Trophoblast cell (in vitro differentiated cells and primary cell): ENCODE measurements around the gene LENG8.

ENCODE experiments used
- DNase-seq, 2 donors: peaks; one replicate each; pipeline ENCODE4 v3.0.0-alpha.2; 2016
- H2AFZ ChIP-seq: 2 replicates; pipeline ENCODE4 v1.6.1; 2013; ENCODE audit warnings: low read length, moderate library complexity, mild to moderate bottlenecking; ENCODE audit not compliant: insufficient read depth, poor library complexity
- H2AK5ac ChIP-seq: 2 replicates; pipeline ENCODE4 v1.6.1; 2013; ENCODE audit warnings: mild to moderate bottlenecking, low read length
- H2BK120ac ChIP-seq: 2 replicates; pipeline ENCODE4 v1.6.1; 2013; ENCODE audit warnings: low read length, mild to moderate bottlenecking, moderate library complexity; ENCODE audit not compliant: insufficient read depth, poor library complexity
- H2BK12ac ChIP-seq: 2 replicates; pipeline ENCODE4 v1.6.1; 2013; ENCODE audit warnings: mild to moderate bottlenecking, low read length, moderate library complexity
- H2BK5ac ChIP-seq: 2 replicates; pipeline ENCODE4 v1.6.1; 2013; ENCODE audit warnings: low read length, low read depth, moderate library complexity, mild to moderate bottlenecking; ENCODE audit not compliant: poor library complexity
- H3K14ac ChIP-seq: 2 replicates; pipeline ENCODE4 v1.6.1; 2013; ENCODE audit warnings: mild to moderate bottlenecking, low read length
- H3K18ac ChIP-seq: 2 replicates; pipeline ENCODE4 v1.6.1; 2013; ENCODE audit warnings: mild to moderate bottlenecking, low read length
- H3K23ac ChIP-seq: 2 replicates; pipeline ENCODE4 v1.6.1; 2013; ENCODE audit warnings: low read length
- H3K27ac ChIP-seq: 2 replicates; pipeline ENCODE4 v1.5.1; 2013; ENCODE audit warnings: low read depth, mild to moderate bottlenecking, inconsistent platforms, low read length, moderate library complexity
- H3K27me3 ChIP-seq: 2 replicates; pipeline ENCODE4 v1.6.1; 2013; ENCODE audit warnings: inconsistent platforms, mild to moderate bottlenecking, low read length, moderate library complexity; ENCODE audit not compliant: insufficient read depth
- H3K36me3 ChIP-seq, 2 experiments: 1 replicate in 1 of 2; 2 replicates in 1 of 2; pipeline ENCODE4 v1.6.1; 2013; ENCODE audit warnings: low read length in 2 of 2, mild to moderate bottlenecking in 2 of 2, moderate library complexity in 1 of 2; ENCODE audit not compliant: insufficient read depth in 2 of 2, control insufficient read depth in 1 of 2
- H3K4ac ChIP-seq: 2 replicates; pipeline ENCODE4 v1.6.1; 2013; ENCODE audit warnings: low read depth, mild to moderate bottlenecking, low read length, moderate library complexity
- H3K4me1 ChIP-seq, 2 experiments: 1 replicate in 1 of 2; 2 replicates in 1 of 2; pipeline ENCODE4 v1.6.1; 2013; ENCODE audit warnings: low read length in 2 of 2, mild to moderate bottlenecking in 2 of 2, moderate library complexity in 1 of 2; ENCODE audit not compliant: insufficient read depth in 2 of 2, control insufficient read depth in 1 of 2
- H3K4me2 ChIP-seq: 2 replicates; pipeline ENCODE4 v1.6.1; 2013; ENCODE audit warnings: inconsistent platforms, mild to moderate bottlenecking, low read length, moderate library complexity
- H3K4me3 ChIP-seq: 2 replicates; pipeline ENCODE4 v1.5.1; 2013; ENCODE audit warnings: mild to moderate bottlenecking, low read depth, low read length, inconsistent platforms
- H3K79me1 ChIP-seq: one replicate; pipeline ENCODE4 v1.6.1; 2013; ENCODE audit warnings: low read length
- H3K79me2 ChIP-seq: 2 replicates; pipeline ENCODE4 v1.6.1; 2013; ENCODE audit warnings: low read length, mild to moderate bottlenecking; ENCODE audit not compliant: control insufficient read depth, insufficient read depth, poor library complexity
- H3K9ac ChIP-seq: 2 replicates; pipeline ENCODE4 v1.6.1; 2013; ENCODE audit warnings: mild to moderate bottlenecking, low read length
- H3K9me3 ChIP-seq: 2 replicates; pipeline ENCODE4 v1.6.1; 2013; ENCODE audit warnings: low read depth, mild to moderate bottlenecking, control low read depth, inconsistent platforms, low read length; ENCODE audit not compliant: insufficient read depth
- H4K12ac ChIP-seq: 2 replicates; pipeline ENCODE4 v1.6.1; 2013; ENCODE audit warnings: low read depth, mild to moderate bottlenecking, low read length, moderate library complexity
- H4K8ac ChIP-seq: 2 replicates; pipeline ENCODE4 v1.6.1; 2013; ENCODE audit warnings: low read depth, mild to moderate bottlenecking, low read length, moderate library complexity
- H4K91ac ChIP-seq: one replicate; pipeline ENCODE4 v1.6.1; 2013; ENCODE audit warnings: low read depth, mild to moderate bottlenecking, low read length, moderate library complexity
- WGBS: extraction: QIAGEN DNeasy Blood & Tissue Kit; methylation state at CpG from one replicate; pipeline ENCODE4 v1.1.7; 2013; ENCODE audit warnings: missing lambda C conversion rate; ENCODE audit not compliant: insufficient read length, insufficient coverage; ENCODE audit errors: extremely low coverage; 5-methylcytosine and 5-hydroxymethylcytosine counted together

The LENG8 gene

GRCh38 chr19:54434873-54435214, 14.2 kb upstream of the LENG8 start:
- DNase-seq = no peak
- H4K12ac ChIP-seq = no peak overlapping the region
- peaks cover 8 to 18% of the 10 kb centered on the region in 2 experiments for H3K4me1 ChIP-seq
- H3K4ac ChIP-seq = no peak overlapping the region
- H3K9ac ChIP-seq = no peak overlapping the region
- H4K8ac ChIP-seq = no peak overlapping the region
- no peaks in the 10 kb centered on the region for H3K27me3 ChIP-seq
- no peaks in the 10 kb centered on the region for H3K79me2 ChIP-seq
- H3K9me3 ChIP-seq = peaks cover 3% of the 10 kb centered on the region
- no peak overlapping the region for H3K18ac ChIP-seq
- no peak overlapping the region for H3K4me2 ChIP-seq
- H2BK12ac ChIP-seq = no peak overlapping the region
- H2BK5ac ChIP-seq = no peak overlapping the region
- peaks cover 6 to 9% of the 10 kb centered on the region in 2 experiments for H3K36me3 ChIP-seq
- H3K27ac ChIP-seq = no peak overlapping the region
- no peak overlapping the region for H4K91ac ChIP-seq
- no peak overlapping the region for H3K23ac ChIP-seq
- no peak overlapping the region for H3K14ac ChIP-seq
- WGBS = no CpG with 5 or more reads among the region's 11 CpGs
- no peak overlapping the region for H2AK5ac ChIP-seq
- no peak overlapping the region for H3K4me3 ChIP-seq
- H2AFZ ChIP-seq = no peak overlapping the region
- no peaks in the 10 kb centered on the region for H3K79me1 ChIP-seq
- H2BK120ac ChIP-seq = no peak overlapping the region

- Histone ChIP-seq H3K79me1 (no peaks in the 10 kb centered on the region), H2AFZ (no peak overlapping the region), H3K4me2 (no peak overlapping the region), H3K27me3 (no peaks in the 10 kb centered on the region), H3K18ac (no peak overlapping the region), H2BK12ac (no peak overlapping the region), H4K8ac (no peak overlapping the region), H3K27ac (no peak overlapping the region), H3K23ac (no peak overlapping the region), H4K91ac (no peak overlapping the region), H3K4ac (no peak overlapping the region), H2BK5ac (no peak overlapping the region), H3K9ac (no peak overlapping the region), H2BK120ac (no peak overlapping the region), H3K14ac (no peak overlapping the region), H2AK5ac (no peak overlapping the region), H3K36me3 (peaks cover 7 to 9% of the 10 kb centered on the region in 2 experiments), H3K4me3 (no peak overlapping the region), H3K9me3 (peaks cover 3% of the 10 kb centered on the region), H3K4me1 (peaks cover 8 to 18% of the 10 kb centered on the region in 2 experiments), H4K12ac (no peak overlapping the region), H3K79me2 (no peaks in the 10 kb centered on the region)
- no peak for DNase-seq
- WGBS = no CpG with 5 or more reads among the region's 16 CpGs
Measured at GRCh38 chr19:54435551-54436016, 13.4 kb upstream of the LENG8 start.

- no peaks in the 10 kb centered on the region for H3K79me2 ChIP-seq
- H3K79me1 ChIP-seq = no peaks in the 10 kb centered on the region
- H2AFZ ChIP-seq = no peak overlapping the region
- H4K12ac ChIP-seq = no peak overlapping the region
- peaks cover 9 to 10% of the 10 kb centered on the region in 2 experiments for H3K36me3 ChIP-seq
- H2AK5ac ChIP-seq = no peak overlapping the region
- no peak overlapping the region for H3K23ac ChIP-seq
- H2BK120ac ChIP-seq = no peak overlapping the region
- no peak overlapping the region for H3K4me2 ChIP-seq
- no CpG with 5 or more reads among the region's 15 CpGs for WGBS
- H3K9ac ChIP-seq = no peak overlapping the region
- H3K27ac ChIP-seq = no peak overlapping the region
- no peak overlapping the region for H2BK5ac ChIP-seq
- peaks cover 6 to 16% of the 10 kb centered on the region in 2 experiments for H3K4me1 ChIP-seq
- H3K27me3 ChIP-seq = no peaks in the 10 kb centered on the region
- no peak overlapping the region for H3K18ac ChIP-seq
- peaks cover 3% of the 10 kb centered on the region for H3K9me3 ChIP-seq
- H4K8ac ChIP-seq = no peak overlapping the region
- H3K14ac ChIP-seq = no peak overlapping the region
- no peak overlapping the region for H3K4ac ChIP-seq
- H3K4me3 ChIP-seq = no peak overlapping the region
- DNase-seq = no peak
- H4K91ac ChIP-seq = no peak overlapping the region
- H2BK12ac ChIP-seq = no peak overlapping the region
Measured at GRCh38 chr19:54436031-54436523, 12.9 kb upstream of the LENG8 start.

- no peaks in the 10 kb centered on the region for H3K79me2 ChIP-seq
- peaks cover 3% of the 10 kb centered on the region for H3K9me3 ChIP-seq
- H4K8ac ChIP-seq = no peak overlapping the region
- H3K4me1 ChIP-seq = peaks cover 6 to 11% of the 10 kb centered on the region in 2 experiments
- no peak overlapping the region for H3K14ac ChIP-seq
- no peak overlapping the region for H2AFZ ChIP-seq
- no CpG with 5 or more reads among the region's 10 CpGs for WGBS
- H2BK120ac ChIP-seq = no peak overlapping the region
- no peak overlapping the region for H2AK5ac ChIP-seq
- no peak for DNase-seq
- H4K12ac ChIP-seq = no peak overlapping the region
- H3K4ac ChIP-seq = no peak overlapping the region
- H3K18ac ChIP-seq = no peak overlapping the region
- no peaks in the 10 kb centered on the region for H3K79me1 ChIP-seq
- no peak overlapping the region for H2BK5ac ChIP-seq
- no peak overlapping the region for H2BK12ac ChIP-seq
- no peaks in the 10 kb centered on the region for H3K27me3 ChIP-seq
- no peak overlapping the region for H3K9ac ChIP-seq
- no peak overlapping the region for H3K27ac ChIP-seq
- no peak overlapping the region for H3K4me2 ChIP-seq
- peaks cover 9 to 10% of the 10 kb centered on the region in 2 experiments for H3K36me3 ChIP-seq
- H4K91ac ChIP-seq = no peak overlapping the region
- H3K23ac ChIP-seq = no peak overlapping the region
- no peak overlapping the region for H3K4me3 ChIP-seq
Measured at GRCh38 chr19:54436628-54437252, 12.3 kb upstream of the LENG8 start.
